PFSK-1 (cell line): Measurements from ENCODE around the gene SMARCD3.

Source experiments
- FOXP2 ChIP-seq: optimal IDR thresholded peaks from 2 replicates; pipeline ENCODE3; 2011; ENCODE audit warnings: borderline replicate concordance, control low read depth, inconsistent platforms; ENCODE audit not compliant: insufficient read depth; ENCODE audit errors: extremely low read length, extremely low read depth
- POLR2AphosphoS5 ChIP-seq: IDR thresholded peaks from 2 replicates; pipeline ENCODE4 v1.6.1; 2012; ENCODE audit warnings: low read depth, mild to moderate bottlenecking, control low read depth, low read length, moderate library complexity
- REST ChIP-seq, 2 experiments: IDR thresholded peaks; 2 replicates each; pipeline versions ENCODE4 v1.6.1 to v1.8.0; 2011 to 2012; ENCODE audit warnings: low read depth in 2 of 2, low read length in 2 of 2, control low read depth in 1 of 2, inconsistent platforms in 1 of 2, mild to moderate bottlenecking in 1 of 2, moderate library complexity in 1 of 2; ENCODE audit not compliant: insufficient read depth in 1 of 2
- SIN3A ChIP-seq: IDR thresholded peaks from 2 replicates; pipeline ENCODE4 v1.6.1; 2012; ENCODE audit warnings: mild to moderate bottlenecking, low read length, moderate library complexity, borderline replicate concordance; ENCODE audit not compliant: insufficient read depth
- TAF1 ChIP-seq: IDR thresholded peaks from 2 replicates; pipeline ENCODE4 v1.6.1; 2012; ENCODE audit warnings: low read length, control low read depth, borderline replicate concordance; ENCODE audit not compliant: insufficient read depth

Gene SMARCD3

GRCh38 chr7:151195616-151196450, 52.7 kb downstream of the SMARCD3 start:
- TF ChIP-seq TAF1 (no peak), FOXP2 (no peak), POLR2AphosphoS5 (no peak), REST (IDR thresholded peaks at IDR 0.05; ENCODE audit: insufficient read depth in 1 of 2, low read depth in 2 of 2, low read length in 2 of 2) (no peak), SIN3A (no peak)

GRCh38 chr7:151194188-151194587, 54.3 kb downstream of the SMARCD3 start:
- TF ChIP-seq POLR2AphosphoS5: no peak
- TF ChIP-seq REST (IDR thresholded peaks at IDR 0.05; ENCODE audit: insufficient read depth in 1 of 2, low read depth in 2 of 2, low read length in 2 of 2): no peak
- TF ChIP-seq SIN3A: no peak
- no peak for TF ChIP-seq TAF1
- TF ChIP-seq FOXP2: no peak

GRCh38 chr7:151193203-151193978, 55.1 kb downstream of the SMARCD3 start:
- no peak for TF ChIP-seq REST (IDR thresholded peaks at IDR 0.05; ENCODE audit: insufficient read depth in 1 of 2, low read depth in 2 of 2, low read length in 2 of 2)
- TF ChIP-seq FOXP2: no peak
- TF ChIP-seq SIN3A: no peak
- no peak for TF ChIP-seq TAF1
- no peak for TF ChIP-seq POLR2AphosphoS5

- TF ChIP-seq TAF1 (no peak), POLR2AphosphoS5 (no peak), SIN3A (no peak), FOXP2 (no peak), REST (IDR thresholded peaks at IDR 0.05; ENCODE audit: insufficient read depth in 1 of 2, low read depth in 2 of 2, low read length in 2 of 2) (no peak)
Measured at GRCh38 chr7:151192002-151192539, 56.4 kb downstream of the SMARCD3 start.
